CD4-positive, alpha-beta T cell (primary cell): ENCODE data around the gene PDGFC. TPM values are rescaled to one million over a fixed set of nuclear protein-coding genes. Genes with fewer than 3 reads are reported as not detected.
A peak's percentile ranks its signal among the peaks of the same experiment; 100 is the strongest.

ENCODE experiments used
- ATAC-seq: fragments of 200-7000 bp; cut with Tn5 transposase; one replicate; pipeline ENCODE4 v1.10.0; 2022; ENCODE audit warnings: mild to moderate bottlenecking; ENCODE audit not compliant: poor library complexity
- CTCF ChIA-PET: fragments of 350-600 bp; sonication (Branson Sonifier 250); formaldehyde crosslinking; loops from one replicate; lab custom pipeline; 2021; ENCODE audit warnings: antibody characterized with exemption, inconsistent platforms; lab: Charles Lee
- POLR2A ChIA-PET: fragments of 350-600 bp; sonication (Branson Sonifier 250); formaldehyde crosslinking; loops from one replicate; lab custom pipeline; 2021; ENCODE audit warnings: antibody characterized with exemption, inconsistent platforms; lab: Charles Lee
- DNase-seq, 14 experiments: peaks; one replicate each; pipeline ENCODE4 v3.0.0-alpha.2; 2013 to 2020; ENCODE audit warnings: mixed read lengths in 2 of 14
- H3K27ac ChIP-seq, 2 donors: one replicate each; pipeline versions ENCODE4 v1.5.1 to v1.7.0; 2013; ENCODE audit warnings: low read length in 2 of 2, low read depth in 1 of 2, mild to moderate bottlenecking in 1 of 2
- H3K27me3 ChIP-seq, 2 experiments: 1 replicate in 1 of 2; 2 replicates in 1 of 2; pipeline versions ENCODE4 v1.6.1 to v1.7.0; 2013; ENCODE audit warnings: low read length in 2 of 2, control low read depth in 1 of 2, mild to moderate bottlenecking in 1 of 2, moderate library complexity in 1 of 2; ENCODE audit not compliant: insufficient read depth in 2 of 2, control insufficient read depth in 1 of 2
- H3K36me3 ChIP-seq: one replicate; pipeline ENCODE4 v1.6.1; 2013; ENCODE audit warnings: low read length, control low read depth; ENCODE audit not compliant: insufficient read depth
- H3K4me1 ChIP-seq: one replicate; pipeline ENCODE4 v1.6.1; 2013; ENCODE audit warnings: low read length, control low read depth; ENCODE audit not compliant: insufficient read depth
- H3K4me3 ChIP-seq: one replicate; pipeline ENCODE4 v1.5.1; 2013; ENCODE audit warnings: mild to moderate bottlenecking, low read length, moderate library complexity
- H3K9me3 ChIP-seq, 2 experiments: 1 replicate in 1 of 2; 2 replicates in 1 of 2; pipeline versions ENCODE4 v1.6.1 to v1.7.0; 2013; ENCODE audit warnings: low read length in 2 of 2, mild to moderate bottlenecking in 2 of 2, control low read depth in 1 of 2, moderate library complexity in 1 of 2; ENCODE audit not compliant: control insufficient read depth in 1 of 2, insufficient read depth in 1 of 2
- H3K27ac Mint-ChIP-seq: one replicate; pipeline ENCODE4 v1.8.0; 2020; ENCODE audit warnings: mixed read lengths
- H3K27me3 Mint-ChIP-seq: one replicate; pipeline ENCODE4 v1.8.0; 2021; ENCODE audit warnings: mixed read lengths
- H3K36me3 Mint-ChIP-seq: one replicate; pipeline ENCODE4 v1.8.0; 2021; ENCODE audit warnings: low read depth, mixed read lengths
- H3K4me1 Mint-ChIP-seq: one replicate; pipeline ENCODE4 v1.8.0; 2021; ENCODE audit warnings: low read depth, mixed read lengths
- H3K4me3 Mint-ChIP-seq: one replicate; pipeline ENCODE4 v1.8.0; 2020; ENCODE audit warnings: mild to moderate bottlenecking, mixed read lengths
- H3K9me3 Mint-ChIP-seq: one replicate; pipeline ENCODE4 v1.8.0; 2020; ENCODE audit warnings: mixed read lengths
- CTCF ChIP-seq: fragments of 200-600 bp; IDR thresholded peaks from one replicate; pipeline ENCODE4 v1.8.0; 2022; ENCODE audit warnings: antibody characterized with exemption, mild to moderate bottlenecking
- intact Hi-C, 2 experiments: fragments of 100-400 bp; cut with DNase I in 1 of 2; cut with micrococcal nuclease in 1 of 2; formaldehyde crosslinking; loops; one replicate each; pipeline versions ENCODE4 v1.15.1 to v1.9.0; 2023 to 2025; cut with DNase I, micrococcal nuclease
- polyA plus RNA-seq, 2 donors: library from polyadenylated mRNA; unstranded; fragments of 120-200 nt; gene quantifications; one replicate each; pipeline ENCODE4 v1.2.1, GENCODE V29; 2013
- total RNA-seq, 174 experiments: library from RNA in 2 of 174; stranded (reverse) in 2 of 174; gene quantifications; one replicate each; pipeline ENCODE4 v1.2.3 and lab custom pipeline; 2021 to 2026

The PDGFC gene
- not detected for total RNA-seq
- polyA plus RNA-seq (2013, experiment 1 of 2) = 1.1 TPM
- 1.2 TPM for polyA plus RNA-seq (2013, experiment 2 of 2)
- 0 to 2.5 (median 0.23) reads per million in 172 experiments for total RNA-seq (lab: John Stamatoyannopoulos, UW)

GRCh38 chr4:156971676-156972378 is at the start of gene PDGFC:
Gene PDGFC (minus strand): TSS chr4:156971799. CDS start chr4:156970903, 896 bp downstream.
- Histone ChIP-seq H3K27me3 (peaks cover 26 to 40% of the 10 kb centered on the region in 2 experiments), H3K36me3 (no peaks in the 10 kb centered on the region), H3K4me1 (no peaks in the 10 kb centered on the region), H3K9me3 (peaks cover 0 to 9% of the 10 kb centered on the region in 2 experiments), H3K27ac (no peak within 1 kb of the TSS), H3K4me3 (peak within 1 kb of the TSS; percentile 22)
- no peak within 1 kb of the TSS for H3K27ac Mint-ChIP-seq
- intact Hi-C loops = no loop called here
- TF ChIP-seq CTCF = no peak
- DNase-seq = peak in 2 of 14 experiments; percentile 26 to 35
- H3K27me3 Mint-ChIP-seq = peaks cover 72% of the 10 kb centered on the region
- CTCF ChIA-PET = no interaction called here
- no peaks in the 10 kb centered on the region for H3K9me3 Mint-ChIP-seq
- no peak for ATAC-seq
- H3K4me3 Mint-ChIP-seq = peak within 1 kb of the TSS; percentile 50
- H3K36me3 Mint-ChIP-seq = no peaks in the 10 kb centered on the region
- peaks cover 12% of the 10 kb centered on the region for H3K4me1 Mint-ChIP-seq
- POLR2A ChIA-PET = no interaction called here

- ChIA-PET CTCF (no interaction called here), POLR2A (no interaction called here)
- H3K36me3 Mint-ChIP-seq = no peaks in the 10 kb centered on the region
- no peak for TF ChIP-seq CTCF
- H3K27me3 ChIP-seq = no peaks in the 10 kb centered on the region
- H3K27ac Mint-ChIP-seq = no peak overlapping the region
- H3K4me3 Mint-ChIP-seq = no peak overlapping the region
- no peaks in the 10 kb centered on the region for H3K9me3 Mint-ChIP-seq
- ATAC-seq = no peak
- no peaks in the 10 kb centered on the region for H3K4me1 Mint-ChIP-seq
- no peaks in the 10 kb centered on the region for H3K36me3 ChIP-seq
- H3K4me1 ChIP-seq = no peaks in the 10 kb centered on the region
- no peak overlapping the region for H3K4me3 ChIP-seq
- intact Hi-C loops = no loop called here
- no peak overlapping the region for H3K27ac ChIP-seq
- H3K9me3 ChIP-seq = no peaks in the 10 kb centered on the region
- DNase-seq = no peak
- H3K27me3 Mint-ChIP-seq = no peaks in the 10 kb centered on the region
Observed at GRCh38 chr4:157020882-157021281, 49.3 kb upstream of the PDGFC start.

GRCh38 chr4:157018920-157019490 is 47.4 kb upstream of the PDGFC start:
- H3K27ac Mint-ChIP-seq = no peak overlapping the region
- H3K4me1 Mint-ChIP-seq = no peaks in the 10 kb centered on the region
- H3K4me3 Mint-ChIP-seq = no peak overlapping the region
- H3K9me3 ChIP-seq = no peaks in the 10 kb centered on the region
- TF ChIP-seq CTCF = no peak
- H3K9me3 Mint-ChIP-seq = peaks cover 3% of the 10 kb centered on the region
- ATAC-seq (no peak), DNase-seq (no peak)
- no peaks in the 10 kb centered on the region for H3K27me3 Mint-ChIP-seq
- H3K4me1 ChIP-seq = no peaks in the 10 kb centered on the region
- no peak overlapping the region for H3K4me3 ChIP-seq
- no peak overlapping the region for H3K27ac ChIP-seq
- H3K36me3 Mint-ChIP-seq = no peaks in the 10 kb centered on the region
- intact Hi-C loops = no loop called here
- ChIA-PET CTCF (no interaction called here), POLR2A (no interaction called here)
- no peaks in the 10 kb centered on the region for H3K36me3 ChIP-seq
- H3K27me3 ChIP-seq = no peaks in the 10 kb centered on the region
